Prostate gland (tissue), 2 donors: ENCODE results near the gene KANK2. TPM values are rescaled to one million over a fixed set of nuclear protein-coding genes. Genes with fewer than 3 reads are reported as not detected.

Experiments
- DNase-seq: peaks from one replicate; pipeline ENCODE4 v3.0.0-alpha.2; 2019; ENCODE audit warnings: low spot score
- H3K27ac ChIP-seq, 2 donors: fragments of 200-600 bp; sonication (generic); 2 replicates each; pipeline ENCODE4 v1.5.1; 2017 to 2019
- H3K27me3 ChIP-seq: fragments of 200-600 bp; sonication (generic); replicated peaks from 2 replicates; pipeline ENCODE4 v1.5.1; 2019; ENCODE audit not compliant: insufficient read depth
- H3K36me3 ChIP-seq, 2 donors: fragments of 200-600 bp; sonication (generic); 1 replicate in 1 of 2; 2 replicates in 1 of 2; pipeline versions ENCODE4 v1.5.1 to v1.8.1; 2017 to 2019
- H3K4me1 ChIP-seq: fragments of 200-600 bp; sonication (generic); replicated peaks from 2 replicates; pipeline ENCODE4 v1.5.1; 2019
- H3K4me3 ChIP-seq, 2 donors: fragments of 200-600 bp; sonication (generic); 2 replicates each; pipeline ENCODE4 v1.5.1; 2017 to 2019
- H3K9me3 ChIP-seq: fragments of 200-600 bp; sonication (generic); 2 replicates; pipeline ENCODE4 v1.5.1; 2017
- POLR2A ChIP-seq: fragments of 450-650 bp; IDR thresholded peaks from one replicate; pipeline ENCODE4 v1.6.1; 2016; ENCODE audit warnings: antibody characterized with exemption, mild to moderate bottlenecking
- POLR2AphosphoS5 ChIP-seq: sonication (generic); formaldehyde crosslinking; IDR thresholded peaks from one replicate; pipeline ENCODE4 v1.6.1; 2017; ENCODE audit warnings: antibody characterized with exemption
- WGBS: methylation state at CpG from one replicate; pipeline ENCODE4 v1.1.5; 2018; 5-methylcytosine and 5-hydroxymethylcytosine counted together
- intact Hi-C: fragments of 100-400 bp; cut with DNase I; formaldehyde crosslinking; loops from one replicate; pipeline ENCODE4 v1.14.2; 2022
- total RNA-seq, 2 donors: library from RNA; depleted of rRNA; stranded (reverse); fragments of >200 nt; gene quantifications; one replicate each; pipeline ENCODE4 v1.1.0, GENCODE V29; 2016
- TF ChIP-seq, protein P1 (sequence below), 4 experiments: fragments of 200-600 bp in 2 of 4; fragments of 450-650 bp in 2 of 4; sonication (generic) in 2 of 4; IDR thresholded peaks; 1 replicate in 3 of 4; 2 replicates in 1 of 4; pipeline ENCODE4 v1.5.1; 2016 to 2019; ENCODE audit warnings: antibody characterized with exemption in 4 of 4, mild to moderate bottlenecking in 2 of 4, moderate library complexity in 2 of 4

The KANK2 gene
- total RNA-seq, 2 donors from 2014 or later: 150 to 370 TPM

GRCh38 chr19:11221082-11221598, 23.8 kb upstream of the KANK2 start:
- Histone ChIP-seq H3K9me3 (no peaks in the 10 kb centered on the region), H3K4me3 (no peak overlapping the region), H3K27me3 (no peaks in the 10 kb centered on the region), H3K4me1 (no peaks in the 10 kb centered on the region), H3K36me3 (peaks cover 9% of the 10 kb centered on the region in 2 donors), H3K27ac (no peak overlapping the region)
- intact Hi-C loops: no loop called here
- TF ChIP-seq POLR2AphosphoS5 (no peak), POLR2A (no peak)
- TF ChIP-seq, protein P1, sequence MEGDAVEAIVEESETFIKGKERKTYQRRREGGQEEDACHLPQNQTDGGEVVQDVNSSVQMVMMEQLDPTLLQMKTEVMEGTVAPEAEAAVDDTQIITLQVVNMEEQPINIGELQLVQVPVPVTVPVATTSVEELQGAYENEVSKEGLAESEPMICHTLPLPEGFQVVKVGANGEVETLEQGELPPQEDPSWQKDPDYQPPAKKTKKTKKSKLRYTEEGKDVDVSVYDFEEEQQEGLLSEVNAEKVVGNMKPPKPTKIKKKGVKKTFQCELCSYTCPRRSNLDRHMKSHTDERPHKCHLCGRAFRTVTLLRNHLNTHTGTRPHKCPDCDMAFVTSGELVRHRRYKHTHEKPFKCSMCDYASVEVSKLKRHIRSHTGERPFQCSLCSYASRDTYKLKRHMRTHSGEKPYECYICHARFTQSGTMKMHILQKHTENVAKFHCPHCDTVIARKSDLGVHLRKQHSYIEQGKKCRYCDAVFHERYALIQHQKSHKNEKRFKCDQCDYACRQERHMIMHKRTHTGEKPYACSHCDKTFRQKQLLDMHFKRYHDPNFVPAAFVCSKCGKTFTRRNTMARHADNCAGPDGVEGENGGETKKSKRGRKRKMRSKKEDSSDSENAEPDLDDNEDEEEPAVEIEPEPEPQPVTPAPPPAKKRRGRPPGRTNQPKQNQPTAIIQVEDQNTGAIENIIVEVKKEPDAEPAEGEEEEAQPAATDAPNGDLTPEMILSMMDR (IDR thresholded peaks at IDR 0.05): no peak
- DNase-seq: no peak
- 97% methylated on average over 3 of the region's 3 CpGs for WGBS

- Histone ChIP-seq H3K9me3 (no peaks in the 10 kb centered on the region), H3K27ac (no peak overlapping the region), H3K27me3 (no peaks in the 10 kb centered on the region), H3K36me3 (no peaks in the 10 kb centered on the region), H3K4me3 (no peak overlapping the region), H3K4me1 (no peaks in the 10 kb centered on the region)
- no peak for DNase-seq
- intact Hi-C loops: no loop called here
- 95% methylated on average over 6 of the region's 6 CpGs for WGBS
- TF ChIP-seq, protein P1 (IDR thresholded peaks at IDR 0.05): no peak
- TF ChIP-seq POLR2A (no peak), POLR2AphosphoS5 (no peak)
Observed at GRCh38 chr19:11214387-11214786, 17.0 kb upstream of the KANK2 start.

GRCh38 chr19:11210656-11210928, 13.2 kb upstream of the KANK2 start:
- H3K9me3 ChIP-seq: no peaks in the 10 kb centered on the region
- H3K27ac ChIP-seq: no peak overlapping the region
- no peak for DNase-seq
- TF ChIP-seq POLR2AphosphoS5 (no peak), POLR2A (no peak)
- TF ChIP-seq, protein P1 (IDR thresholded peaks at IDR 0.05): no peak
- H3K4me3 ChIP-seq: no peak overlapping the region
- intact Hi-C loops: no loop called here
- H3K27me3 ChIP-seq: no peaks in the 10 kb centered on the region
- WGBS: 93% methylated on average over 1 of the region's 1 CpG
- no peaks in the 10 kb centered on the region for H3K4me1 ChIP-seq
- H3K36me3 ChIP-seq: no peaks in the 10 kb centered on the region

GRCh38 chr19:11209839-11210655, 12.7 kb upstream of the KANK2 start:
- TF ChIP-seq, protein P1 (IDR thresholded peaks at IDR 0.05): no peak
- no peak for TF ChIP-seq POLR2AphosphoS5
- TF ChIP-seq POLR2A: no peak
- Histone ChIP-seq H3K4me1 (no peaks in the 10 kb centered on the region), H3K27ac (no peak overlapping the region), H3K36me3 (no peaks in the 10 kb centered on the region), H3K27me3 (no peaks in the 10 kb centered on the region), H3K4me3 (no peak overlapping the region), H3K9me3 (no peaks in the 10 kb centered on the region)
- intact Hi-C loops: no loop called here
- 73% methylated on average over 2 of the region's 2 CpGs for WGBS
- DNase-seq: no peak
